ENCODE measurements around the gene PSMD2.

DNA sequence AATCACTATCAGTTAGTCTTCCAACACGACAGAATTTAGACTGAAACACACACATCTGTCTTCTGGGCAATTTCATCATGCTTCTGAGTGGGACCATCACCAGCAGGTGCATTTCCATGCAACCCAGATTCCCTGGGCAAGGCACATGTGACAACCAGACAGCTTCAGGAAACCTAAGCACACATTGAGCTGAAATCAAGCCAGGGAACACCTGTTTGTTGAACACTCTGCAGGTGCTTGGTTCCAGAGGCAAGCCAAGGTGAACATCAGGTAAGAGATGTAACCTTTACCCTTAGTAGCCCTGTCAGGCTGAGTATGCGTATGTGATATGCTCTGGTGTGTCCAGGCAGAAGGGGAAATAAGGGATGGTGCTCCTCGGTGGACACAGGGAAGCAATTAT lies 3.3 kb upstream of the PSMD2 start:
- TF ChIP-seq EZH2 (IDR thresholded peaks at IDR 0.05; ENCODE audit: borderline replicate concordance, low read depth, low read length, severe bottlenecking), result no peak
- no peak for TF ChIP-seq POLR2AphosphoS5 (IDR thresholded peaks at IDR 0.05; ENCODE audit: insufficient read depth, low read depth, low read length)
- TF ChIP-seq, protein P1, sequence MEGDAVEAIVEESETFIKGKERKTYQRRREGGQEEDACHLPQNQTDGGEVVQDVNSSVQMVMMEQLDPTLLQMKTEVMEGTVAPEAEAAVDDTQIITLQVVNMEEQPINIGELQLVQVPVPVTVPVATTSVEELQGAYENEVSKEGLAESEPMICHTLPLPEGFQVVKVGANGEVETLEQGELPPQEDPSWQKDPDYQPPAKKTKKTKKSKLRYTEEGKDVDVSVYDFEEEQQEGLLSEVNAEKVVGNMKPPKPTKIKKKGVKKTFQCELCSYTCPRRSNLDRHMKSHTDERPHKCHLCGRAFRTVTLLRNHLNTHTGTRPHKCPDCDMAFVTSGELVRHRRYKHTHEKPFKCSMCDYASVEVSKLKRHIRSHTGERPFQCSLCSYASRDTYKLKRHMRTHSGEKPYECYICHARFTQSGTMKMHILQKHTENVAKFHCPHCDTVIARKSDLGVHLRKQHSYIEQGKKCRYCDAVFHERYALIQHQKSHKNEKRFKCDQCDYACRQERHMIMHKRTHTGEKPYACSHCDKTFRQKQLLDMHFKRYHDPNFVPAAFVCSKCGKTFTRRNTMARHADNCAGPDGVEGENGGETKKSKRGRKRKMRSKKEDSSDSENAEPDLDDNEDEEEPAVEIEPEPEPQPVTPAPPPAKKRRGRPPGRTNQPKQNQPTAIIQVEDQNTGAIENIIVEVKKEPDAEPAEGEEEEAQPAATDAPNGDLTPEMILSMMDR (IDR thresholded peaks at IDR 0.05; ENCODE audit: extremely low read depth in 1 of 2, insufficient read depth in 1 of 2, low read depth in 1 of 2, low read length in 2 of 2), result no peak
- TF ChIP-seq POLR2A (IDR thresholded peaks at IDR 0.05; ENCODE audit: low read depth, low read length), result no peak
- TF ChIP-seq, protein P2, sequence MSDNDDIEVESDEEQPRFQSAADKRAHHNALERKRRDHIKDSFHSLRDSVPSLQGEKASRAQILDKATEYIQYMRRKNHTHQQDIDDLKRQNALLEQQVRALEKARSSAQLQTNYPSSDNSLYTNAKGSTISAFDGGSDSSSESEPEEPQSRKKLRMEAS (IDR thresholded peaks at IDR 0.05; ENCODE audit: insufficient read depth, insufficient read length), result no peak
- no peak for TF ChIP-seq GATA2 (IDR thresholded peaks at IDR 0.05; ENCODE audit: insufficient read depth, insufficient read length, low read depth, low read length)
- TF ChIP-seq FOS (IDR thresholded peaks at IDR 0.05; ENCODE audit: borderline replicate concordance, insufficient read depth, low read length), result no peak
- TF ChIP-seq MYC (IDR thresholded peaks at IDR 0.05; ENCODE audit: low read depth, low read length), result no peak

Data from endothelial cell of umbilical vein (primary cell).